DOHH2 (cell line): ENCODE data around the gene RHO.
"Not testable (repeated sequence)": the region's sequence is repeated elsewhere in the genome, so short reads cannot be mapped to it uniquely, and the experiment has no call there.

Experiments
- H3F3A ChIP-seq: fragments of 200-600 bp; sonication (generic), shearing (Covaris generic); 2 replicates; pipeline ENCODE4 v1.6.0; 2016; ENCODE audit warnings: antibody characterized with exemption, mild to moderate bottlenecking; ENCODE audit not compliant: control insufficient read depth, insufficient read depth
- H3K27ac ChIP-seq: fragments of 200-600 bp; sonication (generic); 2 replicates; pipeline ENCODE4 v1.5.1; 2014; ENCODE audit warnings: low read depth, mild to moderate bottlenecking, low read length, moderate library complexity
- H3K27me3 ChIP-seq: fragments of 200-600 bp; sonication (generic); 2 replicates; pipeline ENCODE4 v1.6.1; 2014; ENCODE audit warnings: mild to moderate bottlenecking, low read length, mixed read lengths; ENCODE audit not compliant: control insufficient read depth
- H3K36me3 ChIP-seq: fragments of 200-600 bp; sonication (generic); 2 replicates; pipeline ENCODE4 v1.6.1; 2014; ENCODE audit warnings: mild to moderate bottlenecking, low read length, moderate library complexity, mixed read lengths; ENCODE audit not compliant: control insufficient read depth
- H3K4me1 ChIP-seq: fragments of 200-600 bp; sonication (generic); 2 replicates; pipeline ENCODE4 v1.6.1; 2014; ENCODE audit warnings: mild to moderate bottlenecking, low read length, mixed read lengths; ENCODE audit not compliant: control insufficient read depth
- H3K4me2 ChIP-seq: fragments of 200-600 bp; sonication (generic); 2 replicates; pipeline ENCODE4 v1.6.0; 2014; ENCODE audit warnings: mild to moderate bottlenecking, low read length, moderate library complexity
- H3K4me3 ChIP-seq: fragments of 200-600 bp; sonication (generic); 2 replicates; pipeline ENCODE4 v1.5.1; 2014; ENCODE audit warnings: mild to moderate bottlenecking, low read length, mixed read lengths
- H3K79me2 ChIP-seq: fragments of 200-600 bp; sonication (generic); 2 replicates; pipeline ENCODE4 v1.6.1; 2014; ENCODE audit warnings: mild to moderate bottlenecking, low read length, mixed read lengths; ENCODE audit not compliant: control insufficient read depth
- H3K9me2 ChIP-seq: fragments of 200-600 bp; sonication (generic); replicated peaks from 2 replicates; pipeline ENCODE4 v1.6.1; 2014; ENCODE audit warnings: mild to moderate bottlenecking, low read length, mixed read lengths; ENCODE audit not compliant: control insufficient read depth
- H3K9me3 ChIP-seq: fragments of 200-600 bp; sonication (generic); 2 replicates; pipeline ENCODE4 v1.6.1; 2014; ENCODE audit warnings: antibody characterized with exemption, low read length, mixed read lengths; ENCODE audit not compliant: control insufficient read depth, insufficient read depth
- H4K20me1 ChIP-seq: fragments of 200-600 bp; sonication (generic); 2 replicates; pipeline ENCODE4 v1.6.0; 2014; ENCODE audit warnings: low read depth, mild to moderate bottlenecking, antibody characterized with exemption, low read length, moderate library complexity; ENCODE audit not compliant: control insufficient read depth, insufficient read depth
- EZH2phosphoT487 ChIP-seq: fragments of 200-600 bp; sonication (generic); IDR thresholded peaks from 2 replicates; pipeline ENCODE4 v1.6.1; 2017; ENCODE audit warnings: borderline replicate concordance, mild to moderate bottlenecking, antibody characterized with exemption, low read length, moderate library complexity, mixed read lengths
- TF ChIP-seq, protein P1 (sequence below): fragments of 200-600 bp; sonication (generic); IDR thresholded peaks from one replicate; pipeline ENCODE4 v1.5.1; 2014; ENCODE audit warnings: antibody characterized with exemption, mild to moderate bottlenecking, low read depth, low read length; ENCODE audit not compliant: poor library complexity, severe bottlenecking

The RHO gene

DNA sequence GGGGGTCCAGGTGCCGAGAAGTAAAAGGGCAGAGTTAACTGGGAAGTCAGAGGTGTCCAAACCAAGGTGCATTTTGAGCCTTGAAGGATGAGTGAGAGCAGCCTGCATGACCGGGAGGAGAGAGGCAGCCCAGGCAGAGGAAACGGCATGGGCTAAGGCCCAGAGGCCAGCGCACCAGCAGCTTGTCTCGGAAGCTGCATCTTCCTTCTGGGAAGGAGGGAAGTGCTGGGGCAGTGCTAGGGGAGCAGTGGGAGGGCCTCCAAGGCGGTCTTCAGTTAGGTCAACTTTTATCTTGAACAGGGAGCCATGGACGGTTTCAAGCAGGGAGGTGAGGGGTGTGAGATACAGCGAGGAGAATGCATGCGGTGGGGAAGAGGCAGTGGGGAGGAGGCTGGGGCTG, 15.6 kb downstream of the RHO start:
- Histone ChIP-seq H3K9me2 (no peaks in the 10 kb centered on the region), H3F3A (no peaks in the 10 kb centered on the region), H3K27ac (no peak overlapping the region), H3K36me3 (no peaks in the 10 kb centered on the region), H3K4me1 (no peaks in the 10 kb centered on the region), H3K27me3 (no peaks in the 10 kb centered on the region), H3K9me3 (no peaks in the 10 kb centered on the region), H3K4me2 (no peak overlapping the region), H3K79me2 (no peaks in the 10 kb centered on the region), H3K4me3 (no peak overlapping the region), H4K20me1 (no peaks in the 10 kb centered on the region)
- TF ChIP-seq EZH2phosphoT487, result no peak
- TF ChIP-seq, protein P1, sequence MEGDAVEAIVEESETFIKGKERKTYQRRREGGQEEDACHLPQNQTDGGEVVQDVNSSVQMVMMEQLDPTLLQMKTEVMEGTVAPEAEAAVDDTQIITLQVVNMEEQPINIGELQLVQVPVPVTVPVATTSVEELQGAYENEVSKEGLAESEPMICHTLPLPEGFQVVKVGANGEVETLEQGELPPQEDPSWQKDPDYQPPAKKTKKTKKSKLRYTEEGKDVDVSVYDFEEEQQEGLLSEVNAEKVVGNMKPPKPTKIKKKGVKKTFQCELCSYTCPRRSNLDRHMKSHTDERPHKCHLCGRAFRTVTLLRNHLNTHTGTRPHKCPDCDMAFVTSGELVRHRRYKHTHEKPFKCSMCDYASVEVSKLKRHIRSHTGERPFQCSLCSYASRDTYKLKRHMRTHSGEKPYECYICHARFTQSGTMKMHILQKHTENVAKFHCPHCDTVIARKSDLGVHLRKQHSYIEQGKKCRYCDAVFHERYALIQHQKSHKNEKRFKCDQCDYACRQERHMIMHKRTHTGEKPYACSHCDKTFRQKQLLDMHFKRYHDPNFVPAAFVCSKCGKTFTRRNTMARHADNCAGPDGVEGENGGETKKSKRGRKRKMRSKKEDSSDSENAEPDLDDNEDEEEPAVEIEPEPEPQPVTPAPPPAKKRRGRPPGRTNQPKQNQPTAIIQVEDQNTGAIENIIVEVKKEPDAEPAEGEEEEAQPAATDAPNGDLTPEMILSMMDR, result no peak

GRCh38 chr3:129545951-129546350, 17.5 kb downstream of the RHO start:
- H3F3A ChIP-seq, H3K27ac ChIP-seq, H3K27me3 ChIP-seq, H3K4me3 ChIP-seq, H3K4me2 ChIP-seq, H3K9me2 ChIP-seq, H3K4me1 ChIP-seq, H3K36me3 ChIP-seq, H3K9me3 ChIP-seq, H4K20me1 ChIP-seq, H3K79me2 ChIP-seq: not testable (repeated sequence)

DNA sequence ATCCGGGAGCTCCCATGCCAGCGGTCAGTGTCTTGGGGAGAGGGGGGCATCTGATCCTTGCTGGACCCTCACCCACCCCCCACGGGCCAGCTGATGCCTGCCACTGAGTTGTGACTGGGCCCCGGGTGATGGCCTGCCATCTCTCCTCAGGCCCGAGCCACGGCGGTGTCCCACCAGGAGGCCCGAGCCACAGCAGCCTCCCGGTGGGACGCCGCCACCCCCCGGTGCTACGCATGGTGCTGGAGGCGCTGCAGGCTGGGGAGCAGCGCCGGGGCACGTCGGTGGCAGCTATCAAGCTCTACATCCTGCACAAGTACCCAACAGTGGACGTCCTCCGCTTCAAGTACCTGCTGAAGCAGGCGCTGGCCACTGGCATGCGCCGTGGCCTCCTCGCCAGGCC, 18.8 kb downstream of the RHO start:
- no peaks in the 10 kb centered on the region for H3K9me2 ChIP-seq
- no peaks in the 10 kb centered on the region for H4K20me1 ChIP-seq
- H3K27me3 ChIP-seq, result no peaks in the 10 kb centered on the region
- TF ChIP-seq, protein P1, result no peak
- TF ChIP-seq EZH2phosphoT487, result no peak
- no peaks in the 10 kb centered on the region for H3F3A ChIP-seq
- H3K9me3 ChIP-seq, result no peaks in the 10 kb centered on the region
- H3K27ac ChIP-seq, result no peak overlapping the region
- H3K36me3 ChIP-seq, result no peaks in the 10 kb centered on the region
- H3K79me2 ChIP-seq, result no peaks in the 10 kb centered on the region
- H3K4me3 ChIP-seq, result no peak overlapping the region
- no peaks in the 10 kb centered on the region for H3K4me1 ChIP-seq
- H3K4me2 ChIP-seq, result no peak overlapping the region

GRCh38 chr3:129548104-129548965, 19.9 kb downstream of the RHO start:
- Histone ChIP-seq H3K9me2 (no peaks in the 10 kb centered on the region), H3K4me1 (no peaks in the 10 kb centered on the region), H3K4me2 (no peak overlapping the region), H3K9me3 (no peaks in the 10 kb centered on the region), H3F3A (no peaks in the 10 kb centered on the region), H3K27ac (no peak overlapping the region), H4K20me1 (no peaks in the 10 kb centered on the region), H3K4me3 (no peak overlapping the region), H3K27me3 (no peaks in the 10 kb centered on the region), H3K79me2 (no peaks in the 10 kb centered on the region), H3K36me3 (no peaks in the 10 kb centered on the region)
- TF ChIP-seq EZH2phosphoT487, result no peak
- TF ChIP-seq, protein P1, result no peak
